HG03060 (cell line): ENCODE measurements around the gene NOL9.

Source experiments
- ATAC-seq: cut with Tn5 transposase; IDR thresholded peaks from one replicate; pipeline ENCODE4 v1.9.1; 2021; ENCODE audit warnings: low read depth, moderate number of reproducible peaks; ENCODE audit not compliant: unreplicated experiment

The NOL9 gene

DNA sequence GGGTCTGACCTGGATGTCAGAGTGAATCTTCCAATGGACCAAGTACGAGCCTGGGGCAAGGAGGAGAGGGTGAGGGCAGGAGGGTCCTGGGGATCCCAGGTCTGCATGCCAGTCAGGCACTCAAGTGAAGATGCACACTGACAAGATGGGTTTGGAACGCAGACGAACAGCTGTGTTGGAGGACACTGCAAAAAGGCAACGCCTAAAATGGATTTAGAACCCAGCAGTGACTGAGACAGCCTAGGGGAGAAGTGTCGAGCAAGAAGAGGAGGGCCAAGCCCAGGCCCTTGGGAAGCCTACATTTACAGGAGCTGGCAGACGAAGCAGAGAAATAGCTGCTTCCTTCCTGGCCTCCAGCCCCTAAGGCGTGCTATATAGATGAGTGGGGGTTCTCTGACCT lies 25.8 kb downstream of the NOL9 start:
- ATAC-seq, result no peak

DNA sequence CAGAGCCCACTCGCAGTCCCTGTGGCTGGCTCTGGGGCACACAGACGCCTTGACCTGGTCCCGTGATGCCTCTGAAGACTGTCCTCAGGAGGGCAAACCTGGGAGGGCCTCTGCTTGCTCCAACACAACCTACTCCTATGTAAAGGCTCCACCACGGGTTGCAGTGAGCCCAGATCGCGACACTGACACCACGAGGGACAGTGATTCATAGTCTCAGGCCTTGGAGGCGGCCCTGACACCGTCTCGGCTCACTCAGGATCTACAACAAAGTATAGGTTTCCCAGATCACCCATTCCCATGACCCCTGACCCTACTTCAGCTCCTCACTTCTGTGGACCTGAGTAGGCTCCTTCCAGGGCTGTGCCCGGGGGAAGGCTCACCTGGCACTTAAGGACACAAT lies 28.0 kb downstream of the NOL9 start:
- no peak for ATAC-seq

DNA sequence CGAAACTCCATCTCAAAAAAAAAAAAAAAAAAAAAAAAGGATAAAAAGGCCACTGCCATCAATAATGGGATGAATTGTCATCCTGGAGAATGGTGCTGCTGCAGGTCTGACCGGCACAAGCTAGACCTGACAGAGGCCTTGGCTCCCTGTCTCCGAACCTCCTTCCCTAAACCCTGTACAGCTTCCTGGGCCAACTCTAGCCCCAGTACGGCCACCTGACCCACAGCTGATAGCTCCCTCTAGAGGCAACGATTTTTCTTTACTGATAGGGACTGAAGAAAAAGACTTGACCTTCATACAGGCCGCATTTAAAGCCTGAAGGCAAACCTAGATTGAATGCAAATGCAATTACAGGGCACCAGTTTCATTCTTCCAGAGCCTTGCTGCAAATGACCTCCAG lies 30.7 kb downstream of the NOL9 start:
- no peak for ATAC-seq

DNA sequence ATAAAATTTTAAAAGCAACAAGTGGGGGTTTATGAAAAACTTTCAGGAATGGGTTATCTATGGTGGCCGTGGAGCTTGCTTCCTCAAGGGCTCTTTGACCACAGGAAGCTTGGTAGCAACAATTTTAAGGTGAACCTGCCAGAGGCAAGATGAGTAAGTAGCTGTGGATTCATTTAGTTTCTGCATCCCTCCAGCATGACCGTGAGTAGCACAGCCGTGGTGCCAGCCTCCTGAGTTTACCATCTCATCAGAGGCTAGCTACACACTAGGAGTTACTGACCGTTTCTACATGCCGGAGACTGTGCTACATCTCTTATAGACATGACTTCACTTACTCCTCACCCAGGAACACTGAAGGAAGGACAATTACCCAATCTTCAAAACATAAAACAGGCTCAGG lies 32.8 kb downstream of the NOL9 start:
- ATAC-seq, result no peak

DNA sequence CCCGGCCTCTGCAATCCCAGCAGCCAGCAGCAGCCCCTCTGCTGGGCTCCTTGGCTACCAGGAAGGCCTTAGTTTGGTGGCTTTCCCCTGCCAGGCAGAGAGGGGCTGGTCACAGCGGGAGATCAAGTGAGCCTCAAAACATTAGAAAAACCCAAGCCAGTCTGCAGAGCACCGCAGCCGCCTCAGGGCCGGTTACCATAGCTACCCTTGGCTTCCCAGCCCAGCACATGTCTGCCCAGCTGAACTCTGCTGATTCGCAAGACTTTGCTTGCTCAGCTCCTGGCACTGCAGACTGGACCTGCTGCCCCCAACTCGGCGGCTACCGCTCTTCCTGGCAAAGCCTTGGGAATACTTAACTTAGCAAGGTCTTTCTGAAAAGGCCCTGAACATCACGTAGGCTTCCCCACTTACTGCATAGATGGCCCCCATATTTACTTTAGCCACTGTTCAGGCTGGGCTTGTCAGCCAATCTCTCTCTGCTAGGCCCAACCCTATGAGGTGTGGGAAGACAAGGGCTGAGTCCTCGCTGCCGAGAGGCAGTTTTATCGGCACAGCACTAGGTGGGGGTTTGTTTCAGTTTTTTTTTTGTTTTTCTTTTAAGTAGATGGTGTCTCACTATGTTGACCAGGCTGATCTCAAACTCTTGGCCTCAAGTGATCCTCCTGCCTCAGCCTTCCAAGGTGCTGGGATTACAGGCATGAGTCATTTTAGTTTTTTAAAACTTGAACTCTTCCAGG lies 34.2 kb downstream of the NOL9 start:
- no peak for ATAC-seq

DNA sequence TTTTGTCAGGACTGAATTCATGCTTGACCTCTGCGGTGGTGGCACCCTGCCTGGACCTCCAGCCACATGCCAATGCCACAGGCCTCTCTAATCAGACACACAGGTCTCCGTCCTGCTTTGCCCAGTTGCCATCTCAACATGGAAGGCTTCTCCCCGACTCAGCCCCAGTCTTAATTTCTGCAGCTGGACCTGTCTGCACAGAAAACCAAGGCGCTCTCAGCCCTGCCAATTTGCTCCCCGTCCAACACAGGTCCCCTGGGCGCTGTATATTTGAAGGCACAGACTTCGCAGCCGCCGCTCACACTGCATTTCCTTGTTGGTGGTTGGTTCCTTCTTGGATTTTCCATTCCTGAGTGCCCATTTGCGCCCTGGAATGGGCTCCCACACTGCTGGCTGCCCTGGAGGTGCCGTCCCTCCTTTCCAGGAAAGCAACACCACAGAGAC lies 34.8 kb downstream of the NOL9 start:
- no peak for ATAC-seq

DNA sequence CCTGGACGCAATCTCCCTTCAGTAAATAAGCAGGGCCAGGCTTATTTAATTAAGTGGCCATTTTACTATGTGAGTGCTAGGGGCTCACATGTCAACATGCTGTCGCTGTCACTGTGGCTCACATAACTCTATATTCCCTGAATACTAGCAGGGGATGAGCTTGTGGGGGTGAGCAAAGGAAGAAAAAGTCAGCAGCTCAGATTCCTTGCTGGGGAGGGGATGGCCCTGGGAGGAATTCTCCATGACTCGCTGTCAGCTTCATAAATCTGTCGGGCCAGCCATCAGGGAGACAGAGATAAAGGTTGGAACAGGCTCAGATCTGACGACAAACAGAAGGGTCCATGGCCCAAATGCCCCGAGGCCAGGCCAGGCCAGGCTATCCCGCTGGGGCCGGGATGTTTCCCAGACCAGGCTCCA lies 36.9 kb downstream of the NOL9 start:
- no peak for ATAC-seq

DNA sequence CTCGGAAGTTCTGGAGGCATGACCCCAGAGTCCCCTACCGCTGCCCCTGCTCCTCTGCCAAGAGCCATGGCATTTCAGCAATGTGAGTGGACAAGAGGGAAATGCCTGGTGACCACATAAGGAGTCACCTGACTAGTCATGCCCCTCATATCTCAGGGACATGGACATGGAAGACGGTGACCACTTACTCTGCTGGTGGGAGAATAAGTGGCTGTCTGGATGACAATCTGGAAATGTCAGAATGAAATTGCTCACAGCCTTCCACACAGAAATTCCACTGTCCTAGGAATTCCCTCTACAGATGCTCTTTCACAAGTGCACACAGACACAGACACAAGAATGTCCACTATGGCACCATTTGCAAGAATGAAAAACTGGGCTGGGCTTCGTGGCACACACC lies 38.5 kb downstream of the NOL9 start:
- no peak for ATAC-seq

DNA sequence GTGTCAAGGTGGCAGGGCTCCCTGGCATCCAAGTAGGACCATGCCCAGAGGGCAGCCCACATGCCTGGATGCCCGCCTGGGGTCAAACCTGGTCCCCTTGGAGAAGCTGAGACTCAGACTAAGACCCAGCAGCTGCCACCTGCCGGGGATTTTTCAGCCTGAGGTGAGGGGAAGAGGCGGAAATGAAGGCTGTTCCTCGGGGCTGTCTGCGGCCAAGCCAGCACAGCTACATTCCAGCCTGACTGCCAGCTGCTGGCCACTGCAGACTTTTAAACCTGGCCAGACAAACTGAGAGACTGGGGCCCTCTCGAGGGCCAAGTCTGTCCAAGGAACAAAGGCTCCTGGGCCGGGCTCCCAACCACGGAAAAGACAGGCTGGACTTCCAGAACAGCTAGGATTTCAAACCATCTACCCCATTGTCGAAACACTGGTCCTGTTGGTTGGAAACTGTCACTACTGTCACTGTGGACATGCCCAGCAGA lies 41.0 kb downstream of the NOL9 start:
- no peak for ATAC-seq

DNA sequence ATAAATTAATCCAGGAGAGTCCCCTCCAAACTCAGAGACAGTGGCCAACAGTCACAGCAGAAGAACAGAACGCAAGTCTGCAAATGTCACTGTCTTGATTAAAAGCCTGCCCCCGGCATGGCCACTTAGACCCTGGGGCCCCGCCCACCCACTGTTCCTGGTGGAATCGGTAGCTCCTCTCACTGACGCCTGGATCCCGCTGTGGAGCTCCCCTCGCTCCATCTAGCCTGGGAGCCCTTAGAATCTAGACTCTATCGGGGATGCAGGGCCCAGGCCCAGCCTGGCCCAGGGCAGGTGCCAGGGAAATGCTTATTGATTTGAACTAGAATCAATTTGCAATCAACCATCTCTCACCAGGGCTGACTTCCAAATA lies 41.4 kb downstream of the NOL9 start:
- ATAC-seq, result no peak

DNA sequence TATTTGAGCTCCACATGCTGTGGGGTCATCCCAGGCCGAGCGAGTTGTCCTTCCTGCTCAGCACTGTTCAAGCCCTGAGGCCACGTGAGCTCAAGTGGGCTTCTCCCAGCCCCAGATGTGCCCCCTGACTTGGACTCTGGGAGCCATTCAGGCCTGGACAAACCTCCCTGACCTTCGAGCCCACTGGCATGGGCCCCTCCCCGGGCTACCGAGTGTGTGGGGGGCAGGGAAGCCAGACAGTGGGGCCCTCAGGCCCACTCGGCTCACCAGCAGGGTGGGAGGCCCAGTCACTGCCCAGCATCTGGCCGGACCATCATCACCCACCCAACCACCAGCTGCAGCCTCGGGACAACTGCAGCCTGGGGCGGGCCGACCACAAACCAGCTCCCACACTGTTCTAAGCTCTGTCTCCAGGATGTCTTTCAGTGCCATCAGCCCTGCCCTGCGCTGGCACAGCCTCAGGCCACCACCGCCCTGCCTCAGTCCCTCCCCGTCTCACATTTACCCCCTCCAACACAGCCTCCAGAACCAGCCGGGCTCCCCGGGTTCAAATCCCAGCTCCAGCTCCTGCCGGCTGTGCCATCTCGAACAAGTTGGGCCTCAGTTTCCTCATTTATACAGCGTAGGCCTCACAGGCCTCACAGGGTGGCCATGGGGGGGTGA lies 41.9 kb downstream of the NOL9 start:
- no peak for ATAC-seq

DNA sequence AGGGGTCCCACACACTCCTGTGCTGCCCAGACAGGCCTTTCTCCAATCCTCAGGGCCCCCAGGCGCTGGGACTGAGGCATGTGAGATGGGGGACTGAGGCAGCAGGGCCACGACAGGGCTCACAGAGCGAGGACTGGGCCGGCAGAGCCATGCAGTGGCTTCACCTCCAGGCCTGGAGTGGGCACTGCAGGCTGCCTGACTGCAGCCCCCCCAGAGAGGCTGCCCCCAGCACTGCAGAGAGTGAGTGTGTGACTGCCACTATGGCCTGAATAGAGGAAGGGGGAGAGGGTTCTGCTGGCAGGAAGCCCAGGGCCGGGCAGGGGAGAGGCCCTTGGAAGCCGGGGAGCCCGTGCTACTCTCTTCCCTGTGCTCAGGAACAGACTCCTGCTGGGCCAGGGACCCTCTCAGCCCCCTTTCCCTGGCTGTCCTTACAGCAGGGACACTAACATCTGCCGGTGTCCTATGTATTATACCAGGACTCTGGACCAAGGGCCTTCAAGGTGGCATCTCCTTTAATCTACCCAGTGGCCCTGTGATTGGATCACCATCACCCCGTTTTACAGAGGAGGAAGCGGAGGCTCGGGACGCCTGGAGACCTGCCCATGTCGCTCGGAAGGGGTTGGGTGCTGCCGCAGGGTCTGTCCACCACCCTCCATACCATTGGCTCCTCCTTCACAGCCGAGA lies 42.6 kb downstream of the NOL9 start:
- ATAC-seq, result no peak

DNA sequence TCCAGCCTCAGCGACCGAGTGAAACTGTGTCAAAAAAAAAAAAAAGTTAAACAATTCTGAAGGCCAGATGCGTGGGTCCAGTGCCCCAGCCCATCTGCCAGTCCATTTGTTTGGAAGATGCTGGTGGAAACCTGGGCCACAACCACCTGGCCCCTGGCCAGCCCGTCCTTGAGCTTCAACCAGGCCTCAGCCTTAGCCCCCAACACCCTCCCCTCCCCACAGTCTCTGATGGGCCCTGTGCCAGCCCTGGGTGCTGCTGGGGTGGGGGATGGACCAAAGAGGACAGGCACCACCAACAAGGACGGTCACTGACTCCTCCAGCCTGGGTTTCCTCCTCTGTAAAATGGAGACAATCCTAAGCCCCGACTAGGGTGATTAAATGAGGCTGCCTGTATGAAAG lies 43.3 kb downstream of the NOL9 start:
- ATAC-seq, result no peak

DNA sequence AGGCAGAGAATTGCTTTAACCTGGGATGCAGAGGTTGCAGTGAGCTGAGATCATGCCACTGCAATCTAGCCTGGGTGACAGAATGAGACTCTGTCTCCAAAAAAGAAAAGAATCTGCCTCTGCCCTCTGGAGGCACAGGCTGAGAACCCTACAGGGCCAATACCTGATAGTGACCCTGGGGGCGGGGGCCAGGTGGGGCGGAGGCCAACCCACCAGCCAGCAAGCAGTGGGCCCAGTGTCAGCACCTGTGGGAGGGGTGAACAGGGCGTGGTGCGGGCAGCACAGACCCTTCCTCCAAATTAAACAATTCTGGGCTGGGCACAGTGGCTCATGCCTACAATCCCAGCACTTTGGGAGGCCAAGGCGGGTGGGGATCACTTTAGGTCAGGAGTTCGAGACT lies 43.8 kb downstream of the NOL9 start:
- no peak for ATAC-seq

DNA sequence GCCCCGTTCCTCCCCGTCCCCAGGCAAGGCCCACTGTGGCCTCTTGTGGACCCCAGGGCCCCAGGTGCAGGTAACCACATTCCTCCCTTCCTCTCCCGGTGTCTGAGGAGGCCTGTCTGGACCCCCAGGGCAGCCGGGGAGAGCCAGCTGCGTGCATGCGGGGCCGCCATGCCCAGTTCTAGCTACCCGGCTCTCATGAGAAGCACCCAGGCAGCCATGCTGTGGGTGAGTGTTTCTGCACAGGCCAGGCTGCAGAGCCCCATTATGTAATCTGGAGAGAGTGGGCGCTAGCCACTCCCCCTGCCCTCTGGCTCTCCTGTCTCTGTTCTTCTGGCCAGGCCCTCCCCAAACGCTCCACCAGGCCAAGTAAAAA lies 44.4 kb downstream of the NOL9 start:
- ATAC-seq, result no peak

DNA sequence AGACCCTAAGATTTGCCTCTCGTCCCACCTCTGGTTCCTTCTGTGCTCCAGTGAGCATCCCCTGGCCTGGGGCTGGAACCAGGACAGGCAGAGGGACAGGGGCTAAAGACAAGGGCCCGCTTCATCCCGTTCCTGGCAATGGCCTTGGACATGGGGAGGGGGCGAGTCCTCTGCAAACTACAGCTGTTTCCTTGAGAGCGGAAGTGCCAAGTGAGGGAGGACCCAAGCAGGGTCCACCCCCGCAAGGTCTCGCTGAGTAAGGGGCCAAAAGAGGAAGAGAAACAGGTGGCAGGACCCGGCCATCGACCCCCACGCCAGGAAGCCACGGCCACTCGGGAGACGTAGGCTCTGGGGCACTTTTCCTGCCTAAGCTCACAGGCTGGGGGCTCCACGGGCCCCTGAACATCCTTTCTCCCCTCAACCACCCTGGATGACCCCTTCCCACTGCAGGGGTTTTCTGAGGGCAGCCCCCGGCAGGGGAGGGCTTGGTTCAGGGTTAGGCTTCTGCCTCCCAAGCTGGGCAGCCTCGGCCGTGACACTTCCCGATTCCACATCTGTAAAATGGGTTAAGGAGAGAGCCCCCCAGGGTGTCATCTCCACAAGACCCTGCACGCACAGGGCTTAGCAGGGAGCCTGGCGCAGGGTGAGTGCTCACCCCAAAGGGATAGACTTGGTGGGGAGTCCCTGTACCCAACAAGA lies 44.9 kb downstream of the NOL9 start:
- no peak for ATAC-seq

DNA sequence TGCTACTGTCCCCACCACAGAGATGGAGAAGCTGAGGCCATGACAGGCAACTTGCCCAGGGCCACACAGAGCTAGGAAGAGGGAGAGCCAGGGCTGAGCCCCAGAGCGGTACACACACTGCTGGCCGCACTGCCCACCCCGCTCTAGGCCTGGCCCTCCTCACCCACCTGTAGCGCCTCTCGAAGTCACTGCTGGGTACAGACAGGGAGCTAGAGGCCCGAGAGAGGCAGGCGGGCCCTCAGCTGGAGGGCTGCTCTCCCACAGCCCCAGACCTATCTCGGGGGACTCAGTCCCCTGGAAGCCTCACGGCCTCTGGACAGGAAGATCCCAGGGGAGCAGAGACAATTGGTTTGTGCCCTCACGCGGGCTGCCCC lies 45.5 kb downstream of the NOL9 start:
- no peak for ATAC-seq

DNA sequence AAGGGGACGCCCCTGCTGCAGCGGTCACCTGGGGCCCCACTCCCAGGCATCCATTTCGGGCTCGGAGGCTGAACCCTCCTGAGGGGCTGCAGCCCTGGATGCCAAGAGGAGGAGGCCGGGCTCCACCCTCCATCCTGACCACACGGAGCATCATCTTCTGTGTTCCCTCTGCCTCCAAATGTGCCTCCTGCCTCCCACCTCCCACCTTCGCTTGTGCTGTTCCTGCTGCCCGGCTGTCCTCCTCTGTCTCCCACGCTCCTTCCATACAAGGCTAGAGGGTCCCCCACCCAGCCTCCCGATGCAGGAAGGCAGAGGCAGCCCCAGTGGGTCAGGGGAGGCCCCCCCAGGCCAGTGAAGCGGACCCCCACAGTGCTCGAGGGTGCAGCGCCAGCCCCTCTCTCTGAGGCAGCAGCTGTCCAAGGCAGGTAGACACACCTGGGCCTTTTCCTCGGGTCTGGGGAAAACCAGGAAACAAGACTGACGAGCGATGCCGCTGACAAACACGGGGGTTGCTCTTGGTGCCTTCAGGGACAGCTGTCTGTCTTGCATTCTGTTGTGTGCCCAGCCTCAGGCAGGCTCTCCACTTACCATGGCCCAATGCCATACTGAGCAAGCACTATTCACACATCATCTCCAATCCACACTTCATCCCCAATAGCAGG lies 46.0 kb downstream of the NOL9 start:
- no peak for ATAC-seq

DNA sequence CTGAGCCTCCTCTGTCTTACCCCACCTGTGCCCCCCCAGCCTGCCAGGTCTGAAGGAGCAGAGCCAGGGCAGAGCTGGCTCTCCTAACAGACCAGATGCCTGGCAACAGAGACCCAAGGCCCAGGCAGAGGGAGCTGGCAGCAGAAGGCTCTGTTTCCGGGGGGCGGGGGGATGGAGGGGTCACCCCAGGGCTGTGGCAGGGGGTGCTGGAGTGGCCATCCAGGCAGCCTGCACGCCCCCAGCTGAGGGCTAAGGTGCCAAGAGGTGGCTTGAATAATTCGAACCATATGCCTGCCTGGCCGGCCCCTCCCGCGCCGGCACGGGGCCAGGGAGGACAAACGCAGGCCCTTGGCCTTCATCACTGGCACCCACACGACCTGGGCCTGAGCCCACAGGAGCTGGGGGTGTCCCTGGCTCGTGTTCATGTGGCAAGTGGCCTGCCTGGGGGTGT lies 46.8 kb downstream of the NOL9 start:
- ATAC-seq, result no peak

DNA sequence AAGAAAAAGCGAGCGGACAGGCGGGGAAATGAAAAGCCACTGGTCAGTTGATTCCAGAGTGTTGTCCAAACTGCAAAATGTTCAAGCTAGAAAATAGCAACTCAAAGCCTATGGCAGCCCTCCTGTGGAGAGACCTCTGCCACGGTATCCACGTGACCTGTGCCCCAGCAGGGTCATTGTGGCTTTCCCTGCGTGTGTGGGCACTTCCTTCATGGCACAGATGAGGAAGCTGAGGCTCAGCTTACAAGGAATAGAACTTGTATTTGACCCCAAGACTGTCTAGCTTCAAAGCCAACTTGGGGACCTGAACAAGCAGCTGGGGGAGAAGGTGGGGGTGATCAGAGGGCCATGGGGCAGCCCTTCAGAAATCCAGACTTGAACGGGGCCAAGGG lies 47.3 kb downstream of the NOL9 start:
- no peak for ATAC-seq
